C4-2B (cell line): ENCODE results near the gene PRRC2B.

Experiments used
- ZFX ChIP-seq: fragments of 450-650 bp; IDR thresholded peaks from 2 replicates; pipeline ENCODE4 v1.6.1; 2017
- TF ChIP-seq, protein P1 (sequence below): fragments of 450-650 bp; conservative IDR thresholded peaks from 2 replicates; pipeline ENCODE4 v1.5.1; 2017; ENCODE audit warnings: mild to moderate bottlenecking

DNA sequence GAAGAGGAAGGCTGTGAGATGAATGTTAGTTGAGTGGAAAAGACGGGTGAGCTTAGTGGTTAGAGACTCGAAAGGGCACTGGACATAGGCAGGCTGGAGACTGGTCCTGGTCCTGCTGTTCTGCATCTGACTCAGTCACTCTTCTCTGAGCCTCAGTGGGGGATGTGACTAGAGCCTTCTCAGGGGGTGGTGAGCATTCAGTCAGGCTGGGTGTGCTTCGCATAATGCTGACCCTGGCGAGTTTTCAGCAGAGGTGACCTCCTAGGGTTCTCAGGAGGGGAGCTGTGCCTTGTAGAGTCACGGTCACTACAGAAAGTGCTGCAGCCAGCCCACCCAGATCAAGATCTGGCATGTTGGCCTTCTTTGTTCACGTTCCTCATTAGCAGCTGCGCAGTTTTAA, 44.3 kb downstream of the PRRC2B start:
- TF ChIP-seq, protein P1, sequence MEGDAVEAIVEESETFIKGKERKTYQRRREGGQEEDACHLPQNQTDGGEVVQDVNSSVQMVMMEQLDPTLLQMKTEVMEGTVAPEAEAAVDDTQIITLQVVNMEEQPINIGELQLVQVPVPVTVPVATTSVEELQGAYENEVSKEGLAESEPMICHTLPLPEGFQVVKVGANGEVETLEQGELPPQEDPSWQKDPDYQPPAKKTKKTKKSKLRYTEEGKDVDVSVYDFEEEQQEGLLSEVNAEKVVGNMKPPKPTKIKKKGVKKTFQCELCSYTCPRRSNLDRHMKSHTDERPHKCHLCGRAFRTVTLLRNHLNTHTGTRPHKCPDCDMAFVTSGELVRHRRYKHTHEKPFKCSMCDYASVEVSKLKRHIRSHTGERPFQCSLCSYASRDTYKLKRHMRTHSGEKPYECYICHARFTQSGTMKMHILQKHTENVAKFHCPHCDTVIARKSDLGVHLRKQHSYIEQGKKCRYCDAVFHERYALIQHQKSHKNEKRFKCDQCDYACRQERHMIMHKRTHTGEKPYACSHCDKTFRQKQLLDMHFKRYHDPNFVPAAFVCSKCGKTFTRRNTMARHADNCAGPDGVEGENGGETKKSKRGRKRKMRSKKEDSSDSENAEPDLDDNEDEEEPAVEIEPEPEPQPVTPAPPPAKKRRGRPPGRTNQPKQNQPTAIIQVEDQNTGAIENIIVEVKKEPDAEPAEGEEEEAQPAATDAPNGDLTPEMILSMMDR, result no peak
- TF ChIP-seq ZFX, result no peak
